ENCODE data around the gene ENPEP.

ENPEP gene

GRCh38 chr4:110602061-110602460 is 126.1 kb downstream of the ENPEP start:
- no peak for DNase-seq (ENCODE audit: low read depth)

DNA sequence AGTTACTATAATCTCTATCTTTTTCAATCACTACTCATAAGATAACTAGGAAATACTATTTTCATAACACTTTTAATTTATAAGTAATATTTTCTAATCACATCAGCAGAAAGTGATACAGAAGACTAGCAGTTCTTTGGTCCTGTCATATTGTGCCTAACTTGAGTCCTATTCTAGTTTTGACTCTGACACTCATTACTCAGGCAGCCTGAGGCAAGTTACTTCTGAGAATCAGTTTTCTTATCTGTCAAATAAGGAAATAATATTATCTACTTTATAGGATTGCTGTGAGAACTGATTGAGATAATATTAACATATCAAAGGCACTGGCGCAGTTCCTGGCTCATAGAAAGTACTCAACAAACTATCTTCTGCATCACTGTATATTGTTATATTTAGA is 129.1 kb downstream of the ENPEP start:
- DNase-seq (ENCODE audit: low read depth): no peak

DNA sequence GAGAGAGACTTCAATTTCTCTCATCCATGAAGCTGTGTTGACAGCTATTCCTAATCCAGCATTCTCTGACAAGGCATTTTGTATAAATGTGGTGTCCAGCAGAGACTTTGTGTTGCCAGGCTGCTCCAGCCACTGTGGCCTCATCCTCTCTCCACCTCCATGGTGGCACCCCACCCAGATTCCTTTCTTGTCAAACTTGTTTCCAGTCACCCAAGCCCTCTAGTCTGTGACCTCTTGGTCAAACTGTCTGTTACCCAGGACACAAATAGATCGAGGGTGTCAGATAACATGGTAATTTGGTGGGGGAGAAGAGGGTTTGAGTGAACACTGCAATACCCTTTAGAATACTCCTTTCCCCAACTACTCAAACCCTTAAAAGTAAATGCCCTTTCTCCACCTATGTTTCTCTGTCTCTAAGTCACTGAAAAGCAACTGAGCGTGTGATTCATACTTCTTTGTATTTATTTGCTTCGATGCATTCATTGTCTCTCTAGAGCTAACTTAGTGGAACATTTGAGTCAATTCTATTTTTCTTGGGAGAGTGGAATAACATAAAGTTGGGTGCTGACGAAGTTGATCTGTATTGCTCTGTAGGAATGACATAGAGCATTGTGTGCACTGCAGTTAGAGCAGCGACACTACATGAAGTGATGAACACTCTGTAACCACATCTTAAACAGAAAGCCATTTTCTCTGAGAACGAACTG is 133.2 kb downstream of the ENPEP start:
- DNase-seq (ENCODE audit: low read depth): no peak

- DNase-seq (ENCODE audit: low read depth): no peak
These were observed 134.6 kb downstream of the ENPEP start for GRCh38 chr4:110610620-110610939.

DNA sequence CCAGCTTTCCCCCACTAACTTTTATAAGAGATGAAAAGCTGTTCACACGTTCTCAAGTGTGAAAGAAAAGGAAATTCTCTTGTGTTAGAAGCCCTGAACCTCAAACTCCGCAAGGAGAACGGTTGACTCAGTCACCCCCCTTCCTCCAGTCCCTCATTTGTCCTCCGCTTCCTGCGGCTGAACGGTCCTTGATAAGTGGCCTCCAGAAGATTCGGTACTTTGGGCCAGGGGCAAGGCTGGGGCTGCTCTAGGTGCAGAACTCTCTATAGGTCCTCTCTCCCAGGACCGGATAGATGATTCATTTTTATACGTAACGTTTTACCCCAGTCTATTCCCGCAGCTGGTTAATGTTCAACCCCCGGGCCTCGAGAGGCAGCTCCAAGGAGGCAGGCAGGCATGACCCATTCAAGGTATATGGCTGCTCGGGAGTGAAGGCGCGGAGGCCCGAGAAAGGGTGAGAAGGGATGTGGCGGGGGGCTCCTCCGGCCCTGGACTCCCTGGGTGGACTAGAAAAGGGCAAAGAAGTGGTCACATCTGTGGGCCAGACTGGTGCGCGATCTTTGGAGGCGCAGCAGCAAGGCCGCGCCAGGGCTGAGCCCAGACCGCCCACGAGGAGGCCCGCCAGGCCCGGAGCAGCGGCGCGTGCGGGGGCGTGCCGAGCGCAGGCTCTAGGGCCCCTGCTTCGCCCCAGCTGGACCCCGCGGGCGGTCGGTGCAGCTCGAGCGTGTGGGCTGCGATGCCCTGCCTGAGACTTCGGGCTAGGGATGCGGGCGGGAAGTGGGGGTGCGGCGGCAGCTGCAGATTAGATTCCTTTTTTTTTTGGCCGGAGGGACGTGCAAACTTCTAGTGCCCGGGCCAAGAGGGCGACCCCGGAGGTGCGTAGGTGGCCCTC is 135.2 kb downstream of the ENPEP start:
- DNase-seq (ENCODE audit: low read depth): no peak

DNA sequence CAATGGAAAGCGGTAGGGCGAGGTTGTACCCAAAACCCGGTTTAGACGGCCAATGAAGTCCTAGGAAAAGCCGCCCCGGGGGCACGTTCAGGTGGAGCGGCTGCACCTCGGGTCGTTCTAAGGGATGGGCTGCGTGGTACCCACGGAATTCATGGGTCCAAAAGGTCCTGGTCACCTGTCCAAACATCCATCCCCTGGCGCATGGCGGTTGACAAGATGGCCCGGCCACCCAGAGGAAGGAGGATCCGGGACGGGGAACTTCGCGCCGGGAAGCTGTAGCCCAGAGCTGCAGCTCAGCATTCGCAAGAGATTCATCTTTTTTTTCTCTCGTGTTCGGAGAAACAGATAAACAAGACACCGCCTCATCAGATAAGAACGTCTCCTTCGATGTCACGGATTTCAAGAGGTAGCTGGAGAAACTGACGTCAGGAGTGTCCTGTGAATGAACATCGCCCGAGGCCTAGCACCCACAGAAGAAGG is 136.1 kb downstream of the ENPEP start:
- DNase-seq (ENCODE audit: low read depth): no peak

DNA sequence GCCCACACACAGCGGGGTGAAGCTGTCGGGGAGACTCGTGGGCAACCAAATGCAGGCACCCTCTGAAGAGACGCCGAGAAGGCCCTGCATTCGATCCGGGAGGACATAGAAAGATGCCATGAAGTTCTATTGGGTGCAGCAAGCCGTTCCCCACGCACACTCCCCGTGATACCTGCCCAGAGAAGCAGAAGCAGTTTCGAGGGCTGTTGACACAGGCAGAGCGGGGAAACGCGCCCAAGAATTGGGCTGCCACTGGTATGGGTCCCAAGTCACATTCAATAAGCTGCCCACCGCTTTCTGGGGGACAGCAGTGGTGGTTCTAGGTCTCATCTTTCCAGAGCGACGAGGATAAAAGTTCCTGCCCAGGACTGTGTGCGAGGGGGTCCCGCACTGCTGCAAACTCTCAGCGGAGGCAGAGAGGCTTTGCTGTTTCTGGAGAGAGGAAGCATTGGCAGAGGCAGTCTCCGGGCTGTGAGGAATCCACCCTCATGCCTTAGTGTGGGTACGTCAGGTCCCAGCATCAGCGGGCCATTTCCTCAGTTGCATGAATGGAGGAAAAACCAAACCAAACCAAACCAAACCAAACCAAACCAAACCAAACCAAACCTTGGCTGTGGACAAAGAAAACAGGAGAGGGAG is 136.8 kb downstream of the ENPEP start:
- no peak for DNase-seq (ENCODE audit: low read depth)

DNA sequence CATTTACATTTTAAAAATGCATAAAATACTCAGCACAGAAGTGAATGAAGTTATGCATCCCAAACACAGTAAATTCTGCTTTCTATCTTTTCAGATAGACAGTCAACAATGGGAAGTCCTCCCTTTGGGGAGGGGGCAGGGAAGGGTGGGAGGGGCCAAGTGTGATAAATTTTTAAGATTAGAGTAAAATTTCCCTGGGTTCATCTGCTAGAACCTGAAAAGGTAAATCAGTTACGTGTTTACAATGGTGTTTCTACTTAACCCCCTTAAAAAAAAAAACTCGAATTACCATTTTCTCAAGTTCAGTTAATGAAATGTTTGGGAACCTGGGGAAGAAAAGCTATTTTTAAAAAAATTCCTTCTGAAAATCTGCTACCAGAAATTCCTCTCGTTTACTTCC is 137.8 kb downstream of the ENPEP start:
- no peak for DNase-seq (ENCODE audit: low read depth)

DNA sequence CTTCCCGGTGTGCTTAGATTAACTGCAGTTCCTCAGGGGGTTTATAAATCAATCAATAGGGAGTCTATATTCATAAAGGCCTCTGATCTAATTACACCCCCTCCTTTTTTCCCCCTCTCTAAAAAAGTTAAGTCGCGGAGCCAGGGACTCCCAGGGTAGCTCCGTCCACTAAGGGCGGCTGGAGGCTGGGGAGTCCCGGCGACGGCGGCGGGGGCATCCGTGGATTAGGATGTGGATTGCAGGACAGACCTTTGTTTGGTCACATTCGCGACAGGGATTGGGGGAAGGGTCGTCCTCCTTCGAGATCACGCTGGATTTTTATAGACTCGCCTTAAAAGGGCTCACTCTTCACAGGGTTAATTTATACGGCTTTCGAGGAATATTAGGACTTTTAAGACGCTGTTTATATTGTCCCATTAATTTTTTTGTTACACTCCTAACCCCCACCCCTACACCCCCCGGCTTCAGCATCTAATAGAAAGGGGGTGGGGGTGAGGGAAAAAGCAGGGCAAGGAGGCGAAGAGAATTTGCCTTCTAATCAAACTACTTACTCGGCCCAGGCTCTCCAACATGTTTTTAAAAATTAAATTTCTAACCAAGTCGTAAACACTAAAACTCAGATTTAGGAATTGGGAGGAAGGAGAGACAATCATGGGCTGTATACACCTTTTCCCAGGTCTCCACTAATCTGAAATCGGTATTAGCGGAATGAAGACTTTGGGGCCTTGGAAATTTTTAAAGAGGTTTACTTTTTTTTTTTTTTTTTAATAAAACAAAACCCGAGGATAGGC is 138.4 kb downstream of the ENPEP start:
- DNase-seq (ENCODE audit: low read depth): no peak
